GM12892 (cell line): ENCODE data around the gene ZNF277.

Source experiments
- DNase-seq: peaks from one replicate; pipeline ENCODE4 v3.0.0; 2011; ENCODE audit not compliant: insufficient read length
- FAIRE-seq: peaks from 2 replicates; lab custom pipeline; 2011; peaks lifted over from hg19 to GRCh38; lab: Jason Lieb, UNC
- POLR2A ChIP-seq: IDR thresholded peaks from 2 replicates; pipeline ENCODE4 v1.6.1; 2011; ENCODE audit warnings: low read depth, low read length, control low read depth
- POLR2AphosphoS5 ChIP-seq: IDR thresholded peaks from 2 replicates; pipeline ENCODE4 v1.6.1; 2011; ENCODE audit warnings: low read depth, low read length, control low read depth
- TAF1 ChIP-seq: IDR thresholded peaks from 2 replicates; pipeline ENCODE4 v1.6.1; 2011; ENCODE audit warnings: low read depth, mild to moderate bottlenecking, control low read depth, low read length, borderline replicate concordance

ZNF277 gene

GRCh38 chr7:112286250-112287086, 80.0 kb downstream of the ZNF277 start:
- TF ChIP-seq POLR2AphosphoS5, result no peak
- TF ChIP-seq TAF1, result no peak
- TF ChIP-seq POLR2A, result no peak
- no peak for DNase-seq
- peak; percentile 48 for FAIRE-seq

GRCh38 chr7:112288301-112288700, 81.8 kb downstream of the ZNF277 start:
- TF ChIP-seq POLR2AphosphoS5 (no peak), POLR2A (no peak), TAF1 (no peak)
- DNase-seq (no peak), FAIRE-seq (no peak)

- FAIRE-seq, result no peak
- TF ChIP-seq TAF1 (no peak), POLR2AphosphoS5 (no peak), POLR2A (no peak)
- DNase-seq, result no peak
These were observed 83.6 kb downstream of the ZNF277 start for GRCh38 chr7:112290065-112290464.

DNA sequence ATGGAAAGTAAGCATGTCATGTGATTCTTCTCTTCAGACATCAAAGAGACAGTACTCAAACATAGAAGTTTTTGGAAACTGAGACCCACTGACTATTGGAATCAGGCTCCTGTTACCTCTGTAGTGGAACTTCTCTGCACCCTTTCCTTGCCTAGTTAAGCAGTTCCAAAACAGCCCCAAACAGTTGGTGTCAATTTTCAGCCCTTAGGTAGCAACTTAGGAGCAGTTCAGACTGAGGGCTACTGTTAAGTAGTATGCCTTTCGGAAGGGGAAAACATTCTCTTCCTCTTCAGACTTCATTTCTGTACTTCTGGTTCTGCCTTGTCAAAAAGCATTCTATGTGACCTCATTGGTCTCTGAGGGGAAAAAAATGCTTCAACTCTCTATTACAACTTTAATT, 85.7 kb downstream of the ZNF277 start:
- FAIRE-seq (no peak), DNase-seq (no peak)
- TF ChIP-seq POLR2A (no peak), TAF1 (no peak), POLR2AphosphoS5 (no peak)

- no peak for TF ChIP-seq POLR2A
- no peak for TF ChIP-seq TAF1
- TF ChIP-seq POLR2AphosphoS5, result no peak
- FAIRE-seq (no peak), DNase-seq (no peak)
These were observed 86.9 kb downstream of the ZNF277 start for GRCh38 chr7:112293416-112293815.

DNA sequence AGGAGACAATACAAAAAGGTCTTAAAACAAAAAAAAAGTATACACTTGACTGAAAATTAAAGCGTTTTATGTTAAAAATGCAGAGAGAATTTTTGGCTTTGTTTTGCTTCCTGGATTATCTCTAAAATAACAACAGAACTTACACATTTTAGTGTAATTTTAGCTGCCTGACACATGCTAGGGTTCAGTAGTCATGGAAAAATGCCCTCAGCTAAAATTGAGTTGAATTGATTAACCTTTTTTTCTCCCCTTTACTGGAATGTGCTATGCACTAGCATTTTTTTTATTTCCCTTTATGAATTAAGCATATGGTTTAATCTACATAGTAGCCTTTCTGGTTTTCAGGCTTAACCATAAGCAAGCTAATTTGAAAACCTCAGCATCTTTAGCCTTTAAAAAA, 89.9 kb downstream of the ZNF277 start:
- TF ChIP-seq POLR2AphosphoS5 (no peak), TAF1 (no peak), POLR2A (no peak)
- no peak for FAIRE-seq
- no peak for DNase-seq

GRCh38 chr7:112297681-112298080, 91.2 kb downstream of the ZNF277 start:
- no peak for FAIRE-seq
- TF ChIP-seq POLR2A (no peak), POLR2AphosphoS5 (no peak)
- no peak for DNase-seq

DNA sequence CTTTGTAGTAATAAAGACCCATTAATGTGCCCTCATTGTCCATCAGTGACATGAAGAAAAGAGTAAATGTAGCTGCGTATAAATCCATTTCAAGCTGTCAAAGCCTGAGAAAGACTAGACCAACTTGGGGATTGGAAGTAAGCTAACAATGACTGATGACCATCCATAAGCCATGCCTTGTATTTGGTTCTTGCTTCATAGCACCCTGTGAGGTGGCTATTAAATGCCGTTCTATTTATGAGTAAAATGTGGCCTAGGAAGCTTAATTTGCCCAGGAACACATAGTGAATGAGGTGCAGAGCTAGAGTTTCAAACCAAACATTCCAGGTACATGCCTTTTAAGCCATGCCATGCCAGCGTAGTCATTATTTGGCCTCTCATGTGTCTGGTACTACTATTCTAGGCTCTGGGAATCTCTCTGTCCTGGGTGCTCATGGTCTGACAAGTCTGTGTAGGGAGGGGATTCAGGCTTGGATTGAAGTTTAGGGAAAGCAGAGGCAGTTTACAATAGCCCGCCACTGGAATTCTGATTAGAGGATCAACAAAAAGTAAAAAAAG, 92.1 kb downstream of the ZNF277 start:
- FAIRE-seq (no peak), DNase-seq (no peak)
- TF ChIP-seq TAF1, result no peak
- TF ChIP-seq POLR2AphosphoS5, result no peak
- TF ChIP-seq POLR2A, result no peak

DNA sequence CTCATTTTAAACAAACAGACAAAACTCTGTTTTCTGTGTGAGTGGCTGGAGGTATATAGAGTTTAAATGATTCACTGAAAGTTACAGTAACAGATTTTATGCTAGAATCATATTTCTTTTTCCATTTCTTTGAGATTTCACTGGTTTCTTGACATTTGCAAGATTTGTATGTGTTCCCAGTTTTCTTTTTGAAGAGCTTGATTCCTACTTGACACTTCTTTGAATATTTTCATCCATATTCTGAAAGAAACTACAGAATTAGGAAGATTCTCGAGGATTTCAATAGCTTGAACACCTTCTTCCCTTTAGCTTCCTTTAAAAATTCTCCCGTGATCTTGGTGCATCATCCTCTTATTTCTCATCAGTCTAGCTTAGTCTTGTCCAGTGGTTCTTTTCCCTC, 93.6 kb downstream of the ZNF277 start:
- no peak for FAIRE-seq
- TF ChIP-seq POLR2A (no peak), POLR2AphosphoS5 (no peak), TAF1 (no peak)
- DNase-seq, result no peak

- DNase-seq (no peak), FAIRE-seq (no peak)
- no peak for TF ChIP-seq POLR2AphosphoS5
- TF ChIP-seq POLR2A, result no peak
These were observed 94.4 kb downstream of the ZNF277 start for GRCh38 chr7:112300831-112301407.

DNA sequence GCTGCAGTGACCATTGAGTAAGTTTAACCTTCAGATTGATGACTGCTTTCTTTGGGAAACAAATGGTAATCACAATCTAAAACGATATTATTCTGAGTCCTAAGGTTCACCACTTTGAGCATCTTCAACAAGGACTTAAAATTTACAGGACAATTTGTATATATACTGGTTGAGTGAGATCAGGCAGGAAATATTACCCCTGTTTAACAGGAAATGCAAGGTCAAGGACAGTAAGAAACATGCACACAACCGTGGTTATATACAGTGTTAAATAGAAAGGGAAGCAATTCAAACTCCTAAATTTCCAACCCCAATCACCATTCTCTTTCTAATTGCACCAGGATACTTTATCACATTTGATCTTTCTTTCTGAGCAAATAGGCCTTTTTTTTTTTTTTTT, 96.1 kb downstream of the ZNF277 start:
- no peak for FAIRE-seq
- TF ChIP-seq POLR2A (no peak), TAF1 (no peak), POLR2AphosphoS5 (no peak)
- DNase-seq, result no peak

DNA sequence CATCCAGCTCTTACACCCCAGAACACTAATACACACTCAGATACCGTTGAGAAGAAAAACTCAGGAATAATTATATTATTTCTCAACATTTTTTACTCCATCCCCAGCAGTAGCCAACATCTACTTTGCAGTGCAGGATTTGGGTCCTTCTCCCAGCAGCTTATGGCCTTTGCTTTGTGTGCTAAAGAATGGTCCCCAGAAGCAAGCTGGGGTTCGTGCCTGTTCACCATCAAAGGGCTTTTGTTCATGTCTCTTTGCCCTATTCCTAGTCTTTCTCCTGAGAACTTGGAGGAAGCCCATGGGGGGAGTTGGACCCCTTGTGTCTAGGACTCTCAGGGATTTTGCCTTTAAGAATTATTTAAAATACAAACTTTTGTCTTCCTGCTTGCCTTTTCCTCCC, 100.4 kb downstream of the ZNF277 start:
- FAIRE-seq (no peak), DNase-seq (no peak)
- no peak for TF ChIP-seq POLR2A
- TF ChIP-seq POLR2AphosphoS5, result no peak
- TF ChIP-seq TAF1, result no peak
